K562 (cell line): ENCODE data around the gene ABL1. TPM values are rescaled to one million over a fixed set of nuclear protein-coding genes. Genes with fewer than 3 reads are reported as not detected.

ENCODE experiments used
- ATAC-seq: fragments of 200-7000 bp; cut with Tn5 transposase; 3 replicates; pipeline ENCODE4 v1.9.1; 2020; ENCODE audit warnings: moderate library complexity
- BruUV-seq: library from RNA; stranded (reverse); fragments of 400-500 nt; replicated peaks from 2 replicates; lab custom pipeline; 2021; lab: Mats Ljungman, UMichigan
- CTCF ChIA-PET: fragments of 300-600 bp; formaldehyde crosslinking; extraction: SDS; loops from one replicate; lab custom pipeline; 2021; ENCODE audit warnings: low intra/inter-chr PET ratio; lab: Yijun Ruan, JAX
- POLR2A ChIA-PET: fragments of 300-600, 350-650 bp; sonication (Branson Sonifier 250); formaldehyde crosslinking; extraction: SDS; loops from one replicate; lab custom pipeline; 2021; ENCODE audit warnings: antibody characterized with exemption, inconsistent platforms; lab: Yijun Ruan, JAX
- DNase-seq, 4 experiments: peaks; one replicate each; pipeline versions ENCODE4 v3.0.0 to v3.0.0-alpha.2; 2011 to 2018; ENCODE audit warnings: low spot score in 3 of 4, mixed read lengths in 3 of 4; ENCODE audit errors: extremely low read depth in 1 of 4
- FAIRE-seq: peaks from 2 replicates; lab custom pipeline; 2011; peaks lifted over from hg19 to GRCh38; lab: Jason Lieb, UNC
- H2AFZ ChIP-seq: 2 replicates; pipeline ENCODE4 v1.6.0; 2011; ENCODE audit warnings: low read depth, low read length, control low read depth, inconsistent platforms
- H3K27ac ChIP-seq: fragments of 200-600 bp; 3 replicates; pipeline ENCODE4 v1.8.0; 2011; ENCODE audit warnings: low read depth, mild to moderate bottlenecking, control low read depth, inconsistent platforms, low read length, moderate library complexity, mixed read lengths; ENCODE audit errors: extremely low read depth
- H3K27me3 ChIP-seq, 2 experiments: fragments of 300-600 bp in 1 of 2; 2 replicates in 1 of 2; 3 replicates in 1 of 2; pipeline versions ENCODE4 v1.6.0 to v1.8.0; 2011; ENCODE audit warnings: inconsistent platforms in 2 of 2, low read length in 2 of 2, mild to moderate bottlenecking in 1 of 2, mixed read lengths in 1 of 2, moderate library complexity in 1 of 2; ENCODE audit not compliant: control insufficient read depth in 2 of 2, insufficient read depth in 2 of 2
- H3K36me3 ChIP-seq: fragments of 300-600 bp; 3 replicates; pipeline ENCODE4 v1.8.0; 2011; ENCODE audit warnings: mild to moderate bottlenecking, low read length, inconsistent platforms; ENCODE audit not compliant: control insufficient read depth, insufficient read depth
- H3K4me1 ChIP-seq, 2 experiments: fragments of 200-600 bp in 1 of 2; replicated peaks in 1 of 2; 2 replicates in 1 of 2; 3 replicates in 1 of 2; pipeline versions ENCODE4 v1.5.1 to v1.8.0; 2011; ENCODE audit warnings: inconsistent platforms in 2 of 2, low read length in 2 of 2, mild to moderate bottlenecking in 1 of 2, mixed read lengths in 1 of 2, moderate library complexity in 1 of 2; ENCODE audit not compliant: control insufficient read depth in 2 of 2, insufficient read depth in 2 of 2
- H3K4me2 ChIP-seq: 2 replicates; pipeline ENCODE4 v1.6.1; 2011; ENCODE audit warnings: low read length, control low read depth, inconsistent platforms, mixed read lengths; ENCODE audit not compliant: insufficient read depth
- H3K4me3 ChIP-seq: fragments of 200-600 bp; sonication (generic), shearing (Covaris generic); 2 replicates; pipeline ENCODE4 v1.5.1; 2016; ENCODE audit warnings: control low read depth, inconsistent platforms
- H3K79me2 ChIP-seq: fragments of 200-600 bp; 3 replicates; pipeline ENCODE4 v1.8.0; 2011; ENCODE audit warnings: low read length, inconsistent platforms; ENCODE audit not compliant: control insufficient read depth, insufficient read depth
- H3K9ac ChIP-seq, 2 experiments: 2 replicates each; pipeline versions ENCODE4 v1.6.0 to v1.6.1; 2011; ENCODE audit warnings: low read depth in 2 of 2, low read length in 2 of 2, control low read depth in 1 of 2, inconsistent platforms in 1 of 2, mild to moderate bottlenecking in 1 of 2, mixed read lengths in 1 of 2; ENCODE audit not compliant: insufficient read depth in 1 of 2
- H3K9me1 ChIP-seq: one replicate; pipeline ENCODE4 v1.6.0; 2011; ENCODE audit warnings: inconsistent platforms, mild to moderate bottlenecking, low read length, moderate library complexity; ENCODE audit not compliant: control insufficient read depth, insufficient read depth
- H3K9me3 ChIP-seq: replicated peaks from 2 replicates; pipeline ENCODE4 v1.5.1; 2011; ENCODE audit warnings: low read depth, low read length, inconsistent platforms; ENCODE audit not compliant: control insufficient read depth, insufficient read depth
- H4K20me1 ChIP-seq: replicated peaks from 2 replicates; pipeline ENCODE4 v1.6.1; 2011; ENCODE audit warnings: low read length, inconsistent platforms, mixed read lengths; ENCODE audit not compliant: control insufficient read depth, insufficient read depth
- BCLAF1 ChIP-seq, 2 experiments: fragments of 450-650 bp in 1 of 2; IDR thresholded peaks; 2 replicates each; pipeline ENCODE4 v1.6.1; 2011 to 2017; ENCODE audit warnings: low read depth in 2 of 2, antibody characterized with exemption in 1 of 2, borderline replicate concordance in 1 of 2, low read length in 1 of 2, mild to moderate bottlenecking in 1 of 2, mixed read lengths in 1 of 2; ENCODE audit not compliant: control insufficient read depth in 1 of 2
- BHLHE40 ChIP-seq: IDR thresholded peaks from 2 replicates; pipeline ENCODE4 v1.6.1; 2011; ENCODE audit warnings: low read length, improper control_type of control experiment
- BRCA1 ChIP-seq, 2 experiments: fragments of 450-650 bp in 1 of 2; sonication (generic) in 1 of 2; formaldehyde crosslinking in 1 of 2; IDR thresholded peaks; 2 replicates each; pipeline versions ENCODE4 v1.5.0 to v1.6.1; 2017 to 2020; ENCODE audit warnings: mild to moderate bottlenecking in 1 of 2, missing genetic modification reagents in 1 of 2
- CBX1 ChIP-seq: sonication (generic); IDR thresholded peaks from 2 replicates; pipeline ENCODE4 v1.6.1; 2016; ENCODE audit warnings: antibody characterized with exemption, low read depth, mild to moderate bottlenecking
- CHD2 ChIP-seq: IDR thresholded peaks from 2 replicates; pipeline ENCODE4 v1.6.1; 2011; ENCODE audit warnings: low read depth, low read length
- DNMT1 ChIP-seq: fragments of 450-650 bp; IDR thresholded peaks from 2 replicates; pipeline ENCODE4 v1.6.1; 2016; ENCODE audit warnings: antibody characterized with exemption, mild to moderate bottlenecking
- ELF4 ChIP-seq: fragments of 450-650 bp; formaldehyde crosslinking; IDR thresholded peaks from 2 replicates; pipeline ENCODE4 v1.4.0; 2022; ENCODE audit warnings: missing genetic modification characterization
- FOXA1 ChIP-seq: fragments of 450-650 bp; IDR thresholded peaks from 2 replicates; pipeline ENCODE4 v1.6.1; 2016; ENCODE audit warnings: mild to moderate bottlenecking, borderline replicate concordance
- FOXP1 ChIP-seq: sonication (generic); formaldehyde crosslinking; IDR thresholded peaks from 2 replicates; pipeline ENCODE4 v1.8.0; 2022; ENCODE audit warnings: mild to moderate bottlenecking, missing genetic modification reagents
- IRF2 ChIP-seq: sonication (generic); formaldehyde crosslinking; IDR thresholded peaks from 2 replicates; pipeline ENCODE4 v1.8.1; 2022; ENCODE audit warnings: mild to moderate bottlenecking, missing genetic modification reagents
- MTA1 ChIP-seq: fragments of 450-650 bp; IDR thresholded peaks from 2 replicates; pipeline ENCODE4 v1.6.1; 2017; ENCODE audit warnings: borderline replicate concordance
- NR3C1 ChIP-seq: sonication (generic); formaldehyde crosslinking; IDR thresholded peaks from 2 replicates; pipeline ENCODE4 v1.8.1; 2022; ENCODE audit warnings: missing genetic modification reagents
- POLR2AphosphoS2 ChIP-seq: IDR thresholded peaks from 2 replicates; pipeline ENCODE4 v1.6.1; 2012; ENCODE audit warnings: low read length, improper control_type of control experiment
- STAT6 ChIP-seq: sonication (generic); formaldehyde crosslinking; IDR thresholded peaks from 2 replicates; pipeline ENCODE4 v1.8.1; 2023; ENCODE audit warnings: mild to moderate bottlenecking, missing genetic modification reagents
- THRB ChIP-seq: fragments of 450-650 bp; formaldehyde crosslinking; conservative IDR thresholded peaks from 2 replicates; pipeline ENCODE4 v1.4.0; 2022; ENCODE audit warnings: mild to moderate bottlenecking, missing genetic modification characterization
- WGBS: fragments of 100-300 bp; shearing (Covaris generic); methylation state at CpG from one replicate; pipeline ENCODE4 v1.1.6; 2016; ENCODE audit warnings: low coverage, mixed read lengths; ENCODE audit not compliant: insufficient coverage; ENCODE audit errors: missing lambda C conversion rate; 5-methylcytosine and 5-hydroxymethylcytosine counted together
- in situ Hi-C: fragments of 300-500 bp; cut with MboI; formaldehyde crosslinking; loops from 4 replicates; pipeline ENCODE4 v1.15.0; 2018; ENCODE audit warnings: inconsistent platforms, mixed read lengths
- intact Hi-C: fragments of 100-400 bp; cut with micrococcal nuclease; formaldehyde crosslinking; loops from 2 replicates; pipeline ENCODE4 v1.14.2; 2022
- polyA plus RNA-seq, 8 experiments: library from polyadenylated mRNA; depleted of rRNA in 4 of 8; stranded (reverse) in 5 of 8; unstranded in 3 of 8; fragments of >200 nt; fragmentation: Nextera tagmentation in 2 of 8; fragmentation: Illumina TruSeq in 1 of 8; extraction: Ambion mirVana in 2 of 8; extraction: Trizol in 1 of 8; gene quantifications; 2 replicates each; pipeline versions ENCODE4 v1.2.1 to v1.2.3, GENCODE V29; 2011 to 2014; ENCODE audit warnings: inconsistent platforms in 1 of 8, missing spikeins in 1 of 8
- total RNA-seq, 7 experiments: library from RNA; depleted of rRNA in 6 of 7; stranded (reverse); fragments of >200 nt in 6 of 7; fragmentation: Illumina TruSeq in 2 of 7; extraction: Trizol in 2 of 7; gene quantifications; 2 replicates each; pipeline versions ENCODE4 v1.2.1 to v1.2.3, GENCODE V29; 2011 to 2021; ENCODE audit warnings: low replicate concordance in 1 of 7

The ABL1 gene
- total and polyA plus RNA-seq, 9 of the 15 experiments (the other 6 are each of a cell fraction or from before 2014, with no cell fraction given), result 1.5 to 130 (median 37.8) TPM

GRCh38 chr9:130918101-130918825 is 83.2 kb downstream of the ABL1 start:
- in situ Hi-C loops (no loop called here), intact Hi-C loops (no loop called here)
- no peak for FAIRE-seq
- H3K27me3 ChIP-seq, result peaks cover 97 to 100% of the 10 kb centered on the region in 2 experiments
- no peak overlapping the region for H3K4me3 ChIP-seq
- no peaks in the 10 kb centered on the region for H3K79me2 ChIP-seq
- peaks cover 95% of the 10 kb centered on the region for H4K20me1 ChIP-seq
- H3K9me3 ChIP-seq, result no peaks in the 10 kb centered on the region
- no peaks in the 10 kb centered on the region for H3K36me3 ChIP-seq
- peaks cover 4% of the 10 kb centered on the region for H3K9me1 ChIP-seq
- no peak overlapping the region for H2AFZ ChIP-seq
- peak overlapping the region in 1 of 2 experiments; percentile 12; a peak in 1 of 4 replicates for H3K9ac ChIP-seq
- peak in 3 of 4 experiments; percentile 66 to 68 (median 68) for DNase-seq
- no peak for ATAC-seq
- H3K27ac ChIP-seq, result no peak overlapping the region
- POLR2A ChIA-PET, result interaction anchor here (0.7 to 26.8 kb wide), 11 partner anchors 6 to 161 kb away, joined by 3 to 582 read pairs (median 6); partner anchors contain the start of gene QRFP
- no peak overlapping the region for H3K4me2 ChIP-seq
- BruUV-seq, result no TSS peak
- H3K4me1 ChIP-seq, result peaks cover 0 to 58% of the 10 kb centered on the region in 2 experiments; a peak in 2 of 5 replicates
- WGBS, result 10% methylated on average over 9 of the region's 9 CpGs
- CTCF ChIA-PET, result no interaction called here
- TF ChIP-seq IRF2 (CRISPR knock-in tag), result no peak
- no peak for TF ChIP-seq BRCA1 (IDR thresholded peaks at IDR 0.05)
- no peak for TF ChIP-seq BRCA1 (CRISPR knock-in tag; IDR thresholded peaks at IDR 0.05)
- TF ChIP-seq ELF4 (CRISPR knock-in tag), result no peak
- 0 out of 2 replicates have a peak, but pooled peaks have one; percentile 19 for TF ChIP-seq BHLHE40
- TF ChIP-seq BCLAF1 (IDR thresholded peaks at IDR 0.05; ENCODE audit: borderline replicate concordance in 1 of 2, control insufficient read depth in 1 of 2, low read depth in 2 of 2, low read length in 1 of 2), result no peak
- TF ChIP-seq CBX1, result no peak
- no peak for TF ChIP-seq MTA1
- no peak for TF ChIP-seq FOXA1
- no peak for TF ChIP-seq STAT6
- no peak for TF ChIP-seq NR3C1 (CRISPR knock-in tag)
- TF ChIP-seq POLR2AphosphoS2, result no peak
- no peak for TF ChIP-seq THRB
- no peak for TF ChIP-seq FOXP1 (CRISPR knock-in tag)
- no peak for TF ChIP-seq DNMT1
- peak; percentile 25; the same call in 1 of the 2 replicates for TF ChIP-seq CHD2
